ENCODE measurements around the gene CTNND1. TPM values are rescaled to one million over a fixed set of nuclear protein-coding genes. Genes with fewer than 3 reads are reported as not detected.

The CTNND1 gene
- total RNA-seq, 3 donors from 2014 or later: 82.1 to 259 (median 175) TPM

DNA sequence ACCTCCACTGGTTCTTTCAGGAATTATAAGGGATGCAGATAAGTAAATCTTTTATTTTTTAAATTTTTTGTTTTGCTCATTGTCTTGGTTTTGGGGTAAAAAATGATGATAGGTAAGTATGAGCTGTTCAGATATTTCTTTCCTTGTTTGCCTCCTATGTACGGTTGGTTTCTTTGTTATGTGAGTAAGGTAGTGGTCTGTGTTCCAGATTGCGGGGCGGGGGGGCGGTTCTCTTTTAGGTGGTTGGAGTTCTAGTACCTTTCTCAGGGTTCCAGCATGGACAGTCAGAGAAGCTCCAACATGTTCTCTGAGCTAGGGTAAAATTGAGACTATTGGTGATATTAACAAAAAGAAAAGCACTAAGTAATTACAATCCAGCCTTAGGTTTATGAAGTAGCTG lies 2.4 kb downstream of the CTNND1 start:
- intact Hi-C loops (cut with DNase I; ENCODE audit: low total_unique reads): no loop called here
- no peaks in the 10 kb centered on the region for H3K27me3 ChIP-seq
- H3K36me3 ChIP-seq: no peaks in the 10 kb centered on the region
- H3K4me3 ChIP-seq: peak overlapping the region; percentile 65 to 71 (median 65)
- H3K9me3 ChIP-seq: no peaks in the 10 kb centered on the region
- H3K27ac ChIP-seq: peak overlapping the region; percentile 92 to 97
- DNase-seq (ENCODE audit: low spot score in 2 of 2): no peak
- TF ChIP-seq POLR2AphosphoS5 (IDR thresholded peaks at IDR 0.05) (no peak), POLR2A (IDR thresholded peaks at IDR 0.05) (no peak)
- TF ChIP-seq, protein P1, sequence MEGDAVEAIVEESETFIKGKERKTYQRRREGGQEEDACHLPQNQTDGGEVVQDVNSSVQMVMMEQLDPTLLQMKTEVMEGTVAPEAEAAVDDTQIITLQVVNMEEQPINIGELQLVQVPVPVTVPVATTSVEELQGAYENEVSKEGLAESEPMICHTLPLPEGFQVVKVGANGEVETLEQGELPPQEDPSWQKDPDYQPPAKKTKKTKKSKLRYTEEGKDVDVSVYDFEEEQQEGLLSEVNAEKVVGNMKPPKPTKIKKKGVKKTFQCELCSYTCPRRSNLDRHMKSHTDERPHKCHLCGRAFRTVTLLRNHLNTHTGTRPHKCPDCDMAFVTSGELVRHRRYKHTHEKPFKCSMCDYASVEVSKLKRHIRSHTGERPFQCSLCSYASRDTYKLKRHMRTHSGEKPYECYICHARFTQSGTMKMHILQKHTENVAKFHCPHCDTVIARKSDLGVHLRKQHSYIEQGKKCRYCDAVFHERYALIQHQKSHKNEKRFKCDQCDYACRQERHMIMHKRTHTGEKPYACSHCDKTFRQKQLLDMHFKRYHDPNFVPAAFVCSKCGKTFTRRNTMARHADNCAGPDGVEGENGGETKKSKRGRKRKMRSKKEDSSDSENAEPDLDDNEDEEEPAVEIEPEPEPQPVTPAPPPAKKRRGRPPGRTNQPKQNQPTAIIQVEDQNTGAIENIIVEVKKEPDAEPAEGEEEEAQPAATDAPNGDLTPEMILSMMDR (IDR thresholded peaks at IDR 0.05): no peak
- peaks cover 0 to 7% of the 10 kb centered on the region in 2 donors for H3K4me1 ChIP-seq

DNA sequence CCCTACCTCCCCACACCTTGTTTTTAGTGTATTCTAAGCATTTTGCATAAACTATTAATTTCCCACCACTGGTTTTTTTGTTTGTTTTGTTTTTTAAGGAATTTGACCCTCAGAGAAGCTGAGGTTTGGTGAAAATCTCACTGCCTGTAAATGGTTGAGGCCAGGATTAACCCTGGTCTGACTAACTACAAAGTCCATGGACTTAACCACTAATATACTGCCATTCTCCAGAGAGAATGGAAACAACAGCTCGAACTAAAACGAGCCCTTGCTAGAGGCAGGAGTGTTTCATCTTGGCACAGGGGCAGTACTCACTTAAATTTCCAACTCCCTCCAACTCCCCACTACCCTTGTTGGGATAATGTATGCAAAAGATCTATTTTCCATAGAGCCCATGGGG lies 3.0 kb downstream of the CTNND1 start:
- peaks cover 0 to 7% of the 10 kb centered on the region in 2 donors for H3K4me1 ChIP-seq

DNA sequence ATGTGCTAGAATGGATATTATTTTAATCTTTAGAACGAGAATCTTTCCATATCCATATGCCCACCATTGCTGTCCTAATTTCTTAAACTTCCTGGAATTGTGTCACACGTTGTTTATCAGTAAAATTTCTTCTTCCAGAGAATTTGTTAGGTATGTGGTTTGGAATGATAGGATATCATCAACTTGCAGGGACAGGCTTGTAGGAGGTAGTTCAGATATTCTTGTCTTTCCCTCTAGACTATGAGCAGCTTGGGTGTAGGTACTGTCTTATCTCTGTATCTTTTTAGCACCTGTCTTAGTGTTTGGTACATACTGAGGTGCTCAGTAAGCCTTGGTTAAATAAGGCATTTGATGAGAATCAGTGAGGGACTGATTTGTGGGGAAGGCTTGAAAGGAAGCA lies 3.4 kb downstream of the CTNND1 start:
- H3K36me3 ChIP-seq: no peaks in the 10 kb centered on the region
- no peaks in the 10 kb centered on the region for H3K9me3 ChIP-seq
- intact Hi-C loops (cut with DNase I; ENCODE audit: low total_unique reads): no loop called here
- peak overlapping the region; percentile 65 to 71 (median 65) for H3K4me3 ChIP-seq
- TF ChIP-seq, protein P1 (IDR thresholded peaks at IDR 0.05): no peak
- TF ChIP-seq POLR2AphosphoS5 (IDR thresholded peaks at IDR 0.05) (no peak), POLR2A (IDR thresholded peaks at IDR 0.05) (no peak)
- H3K27ac ChIP-seq: peak overlapping the region; percentile 92 to 97
- peaks cover 0 to 7% of the 10 kb centered on the region in 2 donors for H3K4me1 ChIP-seq
- no peaks in the 10 kb centered on the region for H3K27me3 ChIP-seq
- no peak for DNase-seq (ENCODE audit: low spot score in 2 of 2)

More for the DNA sequence above, 3.0 kb downstream of the CTNND1 start:
- Histone ChIP-seq H3K4me3 (peak overlapping the region; percentile 65 to 71 (median 65)), H3K9me3 (no peaks in the 10 kb centered on the region), H3K27ac (peak overlapping the region; percentile 92 to 97), H3K27me3 (no peaks in the 10 kb centered on the region), H3K36me3 (no peaks in the 10 kb centered on the region)
- no peak for DNase-seq (ENCODE audit: low spot score in 2 of 2)
- intact Hi-C loops (cut with DNase I; ENCODE audit: low total_unique reads): no loop called here
- TF ChIP-seq POLR2AphosphoS5 (IDR thresholded peaks at IDR 0.05) (no peak), POLR2A (IDR thresholded peaks at IDR 0.05) (no peak)
- TF ChIP-seq, protein P1 (IDR thresholded peaks at IDR 0.05): no peak

DNA sequence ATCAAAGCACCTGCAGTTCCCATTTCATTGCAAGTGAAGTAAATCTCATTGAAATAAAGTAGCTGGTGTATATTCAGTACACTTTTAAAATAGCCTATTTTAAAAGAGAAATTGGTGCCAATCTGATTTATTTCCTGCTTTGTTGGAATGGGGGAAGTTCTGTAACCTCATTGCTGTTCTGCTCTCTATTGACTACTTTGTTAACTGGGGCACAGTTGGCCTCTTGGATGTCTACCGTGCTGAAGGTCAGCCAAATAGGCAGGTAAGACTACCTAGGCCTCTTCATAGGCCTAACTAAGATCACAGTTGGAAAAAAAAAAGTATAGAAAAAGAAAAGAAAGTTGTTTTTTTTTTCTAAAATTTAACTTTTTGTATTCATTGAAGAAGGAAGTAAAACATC lies 9.2 kb downstream of the CTNND1 start:
- no peak for TF ChIP-seq POLR2AphosphoS5 (IDR thresholded peaks at IDR 0.05)
- no peak for TF ChIP-seq POLR2A (IDR thresholded peaks at IDR 0.05)
- TF ChIP-seq, protein P1 (IDR thresholded peaks at IDR 0.05): no peak
- intact Hi-C loops (cut with DNase I; ENCODE audit: low total_unique reads): no loop called here
- no peaks in the 10 kb centered on the region for H3K27me3 ChIP-seq
- H3K4me3 ChIP-seq: no peak overlapping the region
- DNase-seq (ENCODE audit: low spot score in 2 of 2): no peak
- peaks cover 0 to 10% of the 10 kb centered on the region in 2 donors for H3K4me1 ChIP-seq
- no peaks in the 10 kb centered on the region for H3K36me3 ChIP-seq
- H3K9me3 ChIP-seq: no peaks in the 10 kb centered on the region
- H3K27ac ChIP-seq: peak overlapping the region in 1 of 2 donors; percentile 53

DNA sequence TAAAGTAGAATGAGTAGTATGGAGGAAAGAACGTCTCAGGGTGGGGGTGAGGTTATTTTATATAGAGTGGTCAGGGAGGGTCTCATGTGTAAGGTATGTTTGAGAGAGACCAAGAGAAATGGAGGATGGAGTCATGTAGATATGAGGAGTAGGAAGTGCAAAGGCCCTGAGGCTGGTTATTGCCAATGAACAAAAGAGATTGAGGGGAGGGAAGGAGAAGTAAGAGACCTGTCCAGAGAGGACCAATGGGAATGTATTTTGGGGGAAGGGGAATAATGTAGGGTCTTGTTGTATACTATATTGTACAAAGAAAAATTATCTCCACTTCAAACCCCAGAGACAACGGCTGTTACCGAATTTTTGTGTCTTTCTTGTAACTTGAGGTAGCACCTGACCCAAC lies 9.8 kb downstream of the CTNND1 start:
- no peak for TF ChIP-seq POLR2A (IDR thresholded peaks at IDR 0.05)
- no peak for TF ChIP-seq POLR2AphosphoS5 (IDR thresholded peaks at IDR 0.05)
- TF ChIP-seq, protein P1 (IDR thresholded peaks at IDR 0.05): no peak
- H3K36me3 ChIP-seq: no peaks in the 10 kb centered on the region
- intact Hi-C loops (cut with DNase I; ENCODE audit: low total_unique reads): no loop called here
- no peaks in the 10 kb centered on the region for H3K9me3 ChIP-seq
- H3K4me1 ChIP-seq: peaks cover 0 to 16% of the 10 kb centered on the region in 2 donors
- no peak overlapping the region for H3K4me3 ChIP-seq
- H3K27me3 ChIP-seq: no peaks in the 10 kb centered on the region
- DNase-seq (ENCODE audit: low spot score in 2 of 2): no peak
- no peak overlapping the region for H3K27ac ChIP-seq
